GM21737 (cell line): ENCODE results near the gene USF2.
"Not testable (repeated sequence)": the region's sequence is repeated elsewhere in the genome, so short reads cannot be mapped to it uniquely, and the experiment has no call there.

ENCODE experiments used
- ATAC-seq: cut with Tn5 transposase; IDR thresholded peaks from one replicate; pipeline ENCODE4 v1.9.1; 2021; ENCODE audit warnings: mild to moderate bottlenecking, moderate library complexity; ENCODE audit not compliant: unreplicated experiment

USF2 gene

DNA sequence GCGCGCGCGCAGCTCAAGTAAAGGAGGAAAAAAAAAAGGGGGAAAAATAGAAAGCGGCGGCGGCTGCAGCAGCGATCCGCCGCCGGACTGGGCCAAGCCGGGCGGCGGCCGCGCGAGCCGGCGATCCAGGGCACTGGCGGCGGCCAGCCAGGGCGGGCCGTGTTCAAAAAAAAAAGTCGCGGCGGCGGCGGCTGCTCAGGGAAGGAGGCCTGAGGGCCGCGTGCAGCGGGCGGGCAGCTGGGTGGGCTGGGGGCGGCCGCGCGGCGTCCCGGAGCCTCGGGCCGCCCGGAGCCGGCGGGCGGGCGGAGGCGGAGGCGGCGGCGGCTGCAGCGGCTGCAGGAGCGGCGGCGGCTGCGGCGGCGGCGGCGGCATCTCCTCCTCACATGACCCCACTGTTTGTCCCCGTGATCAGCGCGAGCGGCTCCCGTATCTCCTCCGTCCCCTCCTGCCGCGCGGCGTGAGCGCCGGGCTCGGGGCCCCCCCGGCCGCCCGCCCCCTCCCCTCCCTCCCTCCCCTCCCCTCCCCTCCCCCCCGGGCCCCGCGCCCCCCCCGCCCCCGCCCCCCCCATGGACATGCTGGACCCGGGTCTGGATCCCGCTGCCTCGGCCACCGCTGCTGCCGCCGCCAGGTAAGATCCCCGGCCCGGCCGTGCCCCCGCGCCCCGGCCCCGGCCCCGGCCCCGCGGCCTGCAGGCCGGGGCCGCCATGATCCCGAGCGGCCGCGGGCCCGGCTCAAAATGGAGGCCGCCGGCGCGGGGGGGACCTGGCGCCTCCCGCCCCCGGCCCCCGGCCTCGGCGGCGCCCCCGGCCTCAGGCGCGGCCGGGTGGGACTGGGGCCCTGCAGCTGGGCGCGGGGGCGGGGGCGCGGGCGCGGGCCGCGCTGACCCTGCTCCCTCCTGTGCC, at the start of gene USF2:
USF2 (plus strand) TSS at position 427 of the 902 bp plus-strand sequence; CDS start at position 567, 140 bp downstream.
- ATAC-seq = peak; percentile 13

- ATAC-seq = no peak
These were observed 49.8 kb upstream of the USF2 start for GRCh38 chr19:35219008-35219407.

DNA sequence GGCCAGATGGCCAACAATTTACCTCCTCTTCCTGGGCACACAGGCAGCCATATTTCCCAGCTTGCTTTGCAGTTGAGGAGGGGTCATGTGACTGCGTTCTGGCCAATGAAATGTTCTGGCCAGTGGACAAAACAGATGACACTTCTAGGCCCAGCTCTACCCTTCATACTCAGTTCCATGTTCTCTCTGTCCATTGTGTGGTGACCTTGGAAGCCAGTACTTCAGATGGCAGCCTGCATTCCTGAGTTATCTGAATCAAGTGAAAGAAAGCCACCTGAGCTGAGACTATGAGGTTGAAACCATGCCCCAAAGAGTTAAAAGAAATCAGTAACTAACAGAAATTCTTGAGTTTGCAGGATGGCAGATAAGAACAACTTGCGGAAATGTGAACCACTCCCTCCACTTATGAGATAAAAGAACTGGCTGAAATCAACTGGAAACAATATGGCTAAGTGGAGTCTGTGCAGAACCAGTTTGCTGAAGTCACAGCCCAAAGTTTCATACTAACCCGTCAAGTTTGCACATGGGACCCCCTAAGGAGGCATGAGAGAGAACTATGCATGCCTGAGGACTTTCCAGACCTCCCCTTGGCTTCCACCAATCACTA, 48.3 kb upstream of the USF2 start:
- ATAC-seq = no peak

- not testable (repeated sequence) for ATAC-seq
These were observed 47.7 kb upstream of the USF2 start for GRCh38 chr19:35220973-35221590.

DNA sequence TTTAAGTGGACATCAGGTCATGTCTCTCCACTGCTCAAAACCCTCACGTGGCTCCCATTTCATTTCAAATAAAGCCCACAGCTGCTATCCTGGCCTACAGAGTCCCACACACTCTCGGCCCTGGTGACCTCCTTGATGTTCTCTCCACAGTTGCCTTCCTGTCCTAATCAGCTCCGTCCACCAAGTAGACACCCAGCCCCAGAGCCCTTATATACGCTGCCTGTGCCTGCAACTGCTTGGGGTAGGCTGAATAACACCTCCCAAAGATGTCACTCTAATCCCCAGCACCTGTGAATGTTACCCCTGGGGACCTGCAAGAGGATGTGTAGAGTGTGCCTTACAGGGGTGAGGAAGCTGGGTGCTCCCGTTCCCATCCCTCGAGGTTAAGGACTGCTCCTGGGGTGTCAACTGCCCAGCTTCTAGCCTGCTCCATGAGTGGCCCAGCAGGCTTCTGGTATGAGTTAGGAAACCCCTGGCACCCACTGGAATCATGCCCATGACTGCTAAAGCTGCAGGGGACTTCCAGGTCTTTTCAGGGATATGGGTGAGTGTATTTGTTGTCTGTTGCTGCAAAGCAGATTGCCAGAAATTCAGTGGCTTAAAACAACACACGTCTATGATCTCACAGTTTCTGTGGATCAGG, 46.3 kb upstream of the USF2 start:
- ATAC-seq = no peak

DNA sequence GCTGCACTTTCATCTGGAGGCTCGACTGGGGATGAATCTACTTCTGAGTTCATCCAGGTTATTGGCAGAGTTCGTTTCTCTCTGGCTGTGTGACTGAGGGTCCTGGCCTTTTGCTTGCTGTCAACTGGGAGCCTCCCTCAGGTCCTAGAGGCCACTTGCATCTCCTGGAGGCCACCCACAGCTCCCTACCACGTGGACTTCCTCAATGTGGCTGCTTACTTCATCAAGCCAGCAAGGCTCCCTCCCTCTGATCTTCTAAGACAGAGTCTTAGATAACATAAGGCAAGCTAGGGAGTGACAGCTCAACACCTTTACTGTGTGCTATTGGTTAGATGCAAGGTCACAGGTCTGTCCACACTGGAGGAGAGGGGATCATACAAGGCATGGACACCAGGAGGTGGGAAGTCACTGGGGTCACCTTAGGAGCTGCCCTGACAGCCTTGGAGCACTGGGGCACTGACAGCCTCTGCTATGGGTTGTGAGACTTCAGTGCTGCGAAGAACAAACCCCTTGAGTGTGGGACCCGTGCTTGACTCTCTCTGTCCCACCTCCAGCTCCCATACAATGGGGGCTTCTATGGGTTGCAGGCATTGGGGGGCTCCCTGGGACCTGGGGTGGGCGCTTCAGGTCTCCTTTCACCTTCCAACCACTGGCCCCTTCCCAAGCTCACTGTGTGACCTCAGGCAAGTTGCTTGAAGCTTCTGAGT, 45.5 kb upstream of the USF2 start:
- no peak for ATAC-seq

DNA sequence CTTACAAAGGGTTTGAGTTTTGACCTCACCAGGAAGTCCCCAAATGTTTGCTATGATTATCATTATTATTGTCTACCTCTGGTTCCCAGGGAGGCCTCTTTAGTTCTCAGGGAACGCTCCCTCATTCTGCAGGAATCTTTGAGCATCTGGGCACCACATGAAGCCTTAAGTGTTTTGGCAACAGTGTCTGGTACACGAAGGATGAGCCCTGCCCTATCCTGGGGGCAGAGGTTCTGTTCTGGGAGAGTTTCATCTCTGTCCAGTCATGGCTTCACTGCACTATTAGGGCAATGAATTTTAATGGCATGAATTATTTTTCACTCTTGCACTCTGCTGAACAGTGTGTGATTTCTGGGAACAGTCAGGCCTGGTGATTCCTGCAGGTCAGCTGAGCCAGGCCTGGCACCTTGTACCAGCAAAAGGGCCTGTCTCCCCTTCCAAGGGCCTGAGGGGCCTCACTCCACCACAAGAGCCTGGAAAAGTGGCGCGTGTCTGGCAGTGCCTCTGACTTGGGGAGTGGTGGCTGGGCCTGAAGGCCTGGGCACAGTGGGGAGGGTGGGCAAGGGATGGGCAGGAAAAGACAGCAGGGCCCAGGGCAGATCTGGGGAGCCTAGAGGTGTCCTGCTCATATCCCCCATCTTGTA, 44.8 kb upstream of the USF2 start:
- no peak for ATAC-seq

GRCh38 chr19:35224681-35225571, 43.8 kb upstream of the USF2 start:
- ATAC-seq = no peak

GRCh38 chr19:35225951-35226350, 42.8 kb upstream of the USF2 start:
- no peak for ATAC-seq

DNA sequence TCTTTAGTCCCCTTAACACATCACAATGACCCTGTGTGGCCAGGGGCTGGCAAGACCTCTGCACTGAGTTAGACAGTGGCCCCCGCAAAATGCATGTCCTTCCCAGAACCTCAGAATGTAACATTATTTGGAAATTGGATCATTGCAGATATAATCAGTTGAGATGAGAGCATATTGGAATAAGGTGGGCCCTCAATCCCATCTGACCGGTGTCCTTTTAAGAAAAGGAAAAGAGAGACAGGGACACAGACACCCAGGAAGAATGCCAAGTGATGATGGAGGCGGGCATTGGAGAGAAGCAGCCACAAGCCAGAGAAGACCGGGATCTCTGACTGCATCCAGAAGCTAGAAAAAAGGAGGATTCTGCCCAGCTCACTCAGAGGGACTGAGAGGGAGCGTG, 42.0 kb upstream of the USF2 start:
- ATAC-seq = no peak

DNA sequence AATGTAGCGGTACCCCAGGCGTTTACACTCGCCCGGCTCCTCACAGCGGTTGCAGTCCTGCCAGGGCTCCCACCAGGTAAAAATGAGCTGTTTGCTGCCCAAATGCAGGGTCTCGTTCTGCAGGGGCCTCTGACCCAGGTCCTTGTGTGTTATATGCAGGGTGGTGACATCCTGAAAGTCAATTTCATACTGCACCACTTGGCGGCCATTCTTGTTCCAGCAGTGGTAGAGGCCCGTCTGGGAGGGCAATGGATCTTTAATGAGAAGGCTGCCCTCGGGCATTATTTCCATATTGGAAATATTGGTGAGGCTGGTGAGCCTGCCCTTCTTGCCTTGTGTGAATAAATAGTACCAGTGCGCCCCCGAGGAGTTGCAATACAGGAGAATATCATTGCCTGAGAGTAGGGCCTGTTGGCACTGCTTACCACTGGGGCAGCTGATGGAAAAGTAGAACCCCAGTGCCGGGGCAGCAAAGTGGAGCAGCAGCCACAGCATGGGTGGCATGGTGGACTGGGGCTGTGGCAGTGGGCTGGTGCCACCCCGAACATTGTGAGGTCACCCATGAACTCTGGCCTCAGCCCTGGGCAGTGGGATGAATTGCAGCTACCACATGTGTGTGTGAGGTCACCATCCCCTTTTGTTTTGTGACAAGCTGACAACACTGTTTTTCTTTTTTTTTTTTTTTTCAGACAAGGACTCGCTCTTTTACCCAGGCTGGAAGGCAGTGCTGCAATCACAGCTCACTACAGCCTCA, 40.4 kb upstream of the USF2 start, which contains the start of gene FAM187B:
FAM187B (minus strand) TSS at position 563 of the 754 bp plus-strand sequence; CDS start at position 504, 59 bp downstream.
- ATAC-seq = no peak

DNA sequence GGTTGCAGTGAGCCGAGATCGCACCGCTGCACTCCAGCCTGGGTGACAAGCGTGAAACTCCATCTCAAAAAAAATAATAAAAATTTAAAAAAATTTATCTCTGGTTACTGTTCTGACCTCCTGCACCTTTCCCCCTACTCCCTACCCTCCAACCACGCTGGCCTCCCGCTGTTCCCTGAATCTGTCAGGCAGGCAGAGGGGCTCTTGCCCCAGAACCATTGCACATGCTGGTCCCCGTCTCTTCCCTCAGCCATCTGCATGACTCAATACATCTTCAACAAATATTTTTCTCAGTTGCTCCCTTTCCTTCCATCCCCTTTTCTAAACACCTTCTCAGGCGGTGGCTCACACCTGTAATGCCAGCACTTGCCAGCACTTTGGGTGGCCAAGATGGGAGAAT, 39.2 kb upstream of the USF2 start:
- ATAC-seq = no peak

GRCh38 chr19:35231956-35232645, 36.7 kb upstream of the USF2 start:
- ATAC-seq = no peak

DNA sequence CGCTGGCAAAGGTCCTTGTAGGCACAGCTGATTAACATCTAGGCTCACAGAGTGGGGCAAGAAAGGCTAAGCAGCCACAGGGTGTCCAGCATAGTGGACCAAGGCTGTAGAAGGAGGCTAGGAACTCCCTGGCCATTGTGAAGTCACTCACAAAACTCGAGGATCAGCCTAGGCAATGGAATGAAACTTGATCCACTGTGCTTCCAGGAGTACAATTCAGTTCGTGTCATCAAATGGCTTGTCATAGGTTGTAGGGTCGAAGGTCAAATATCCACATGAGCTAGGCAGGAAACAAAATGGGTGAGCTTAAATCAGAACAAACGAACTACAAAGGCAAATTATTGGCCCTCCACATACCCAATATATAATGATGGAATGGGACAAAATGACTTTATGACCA, 35.9 kb upstream of the USF2 start:
- no peak for ATAC-seq

GRCh38 chr19:35236638-35237400, 31.9 kb upstream of the USF2 start:
- no peak for ATAC-seq

- ATAC-seq = not testable (repeated sequence)
These were observed 29.2 kb upstream of the USF2 start for GRCh38 chr19:35239597-35239996.

- ATAC-seq = no peak
These were observed 28.4 kb upstream of the USF2 start for GRCh38 chr19:35240327-35240726.
